ENCODE measurements around the gene PLA2G4A.

- TF ChIP-seq, protein P1, sequence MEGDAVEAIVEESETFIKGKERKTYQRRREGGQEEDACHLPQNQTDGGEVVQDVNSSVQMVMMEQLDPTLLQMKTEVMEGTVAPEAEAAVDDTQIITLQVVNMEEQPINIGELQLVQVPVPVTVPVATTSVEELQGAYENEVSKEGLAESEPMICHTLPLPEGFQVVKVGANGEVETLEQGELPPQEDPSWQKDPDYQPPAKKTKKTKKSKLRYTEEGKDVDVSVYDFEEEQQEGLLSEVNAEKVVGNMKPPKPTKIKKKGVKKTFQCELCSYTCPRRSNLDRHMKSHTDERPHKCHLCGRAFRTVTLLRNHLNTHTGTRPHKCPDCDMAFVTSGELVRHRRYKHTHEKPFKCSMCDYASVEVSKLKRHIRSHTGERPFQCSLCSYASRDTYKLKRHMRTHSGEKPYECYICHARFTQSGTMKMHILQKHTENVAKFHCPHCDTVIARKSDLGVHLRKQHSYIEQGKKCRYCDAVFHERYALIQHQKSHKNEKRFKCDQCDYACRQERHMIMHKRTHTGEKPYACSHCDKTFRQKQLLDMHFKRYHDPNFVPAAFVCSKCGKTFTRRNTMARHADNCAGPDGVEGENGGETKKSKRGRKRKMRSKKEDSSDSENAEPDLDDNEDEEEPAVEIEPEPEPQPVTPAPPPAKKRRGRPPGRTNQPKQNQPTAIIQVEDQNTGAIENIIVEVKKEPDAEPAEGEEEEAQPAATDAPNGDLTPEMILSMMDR (IDR thresholded peaks at IDR 0.05; ENCODE audit: insufficient read depth, low read length): no peak
- no peak for TF ChIP-seq POLR2AphosphoS5 (IDR thresholded peaks at IDR 0.05; ENCODE audit: low read depth)
Observed at GRCh38 chr1:187027253-187027652, 198.5 kb downstream of the PLA2G4A start.
